ENCODE results near the gene YEATS4.

YEATS4 gene

DNA sequence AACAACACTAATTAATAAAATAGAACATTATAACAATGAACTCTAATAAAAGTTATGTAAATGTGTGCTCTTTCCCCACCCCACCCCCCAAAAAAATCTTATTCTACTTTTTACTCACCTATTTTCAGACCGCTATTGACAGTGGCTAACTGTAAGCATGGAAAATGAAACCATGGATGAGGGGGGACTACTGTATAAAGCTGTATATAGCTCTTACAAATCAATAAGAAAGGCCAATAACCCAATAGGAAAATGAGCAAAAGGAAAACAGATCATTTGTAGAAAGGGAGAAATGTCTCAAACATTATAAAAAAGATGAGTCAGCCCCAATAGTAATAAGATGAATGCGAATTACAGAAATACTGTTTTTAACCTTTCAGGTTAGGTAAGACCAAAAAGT lies 27.4 kb downstream of the YEATS4 start:
- H3K36me3 ChIP-seq (ENCODE audit: control insufficient read depth, insufficient read depth, low read length): no peaks in the 10 kb centered on the region; the same call in 1 of the 2 replicates
- DNase-seq (ENCODE audit: extremely low read depth, insufficient read length): no peak
- no peaks in the 10 kb centered on the region for H3K27me3 ChIP-seq (replicated peaks; ENCODE audit: control insufficient read depth, insufficient read depth, low read length)
- H3K4me3 ChIP-seq (replicated peaks; ENCODE audit: low read depth, low read length): no peak overlapping the region
- TF ChIP-seq, protein P1, sequence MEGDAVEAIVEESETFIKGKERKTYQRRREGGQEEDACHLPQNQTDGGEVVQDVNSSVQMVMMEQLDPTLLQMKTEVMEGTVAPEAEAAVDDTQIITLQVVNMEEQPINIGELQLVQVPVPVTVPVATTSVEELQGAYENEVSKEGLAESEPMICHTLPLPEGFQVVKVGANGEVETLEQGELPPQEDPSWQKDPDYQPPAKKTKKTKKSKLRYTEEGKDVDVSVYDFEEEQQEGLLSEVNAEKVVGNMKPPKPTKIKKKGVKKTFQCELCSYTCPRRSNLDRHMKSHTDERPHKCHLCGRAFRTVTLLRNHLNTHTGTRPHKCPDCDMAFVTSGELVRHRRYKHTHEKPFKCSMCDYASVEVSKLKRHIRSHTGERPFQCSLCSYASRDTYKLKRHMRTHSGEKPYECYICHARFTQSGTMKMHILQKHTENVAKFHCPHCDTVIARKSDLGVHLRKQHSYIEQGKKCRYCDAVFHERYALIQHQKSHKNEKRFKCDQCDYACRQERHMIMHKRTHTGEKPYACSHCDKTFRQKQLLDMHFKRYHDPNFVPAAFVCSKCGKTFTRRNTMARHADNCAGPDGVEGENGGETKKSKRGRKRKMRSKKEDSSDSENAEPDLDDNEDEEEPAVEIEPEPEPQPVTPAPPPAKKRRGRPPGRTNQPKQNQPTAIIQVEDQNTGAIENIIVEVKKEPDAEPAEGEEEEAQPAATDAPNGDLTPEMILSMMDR (IDR thresholded peaks at IDR 0.05; ENCODE audit: insufficient read depth, low read length, poor library complexity, severe bottlenecking): no peak

DNA sequence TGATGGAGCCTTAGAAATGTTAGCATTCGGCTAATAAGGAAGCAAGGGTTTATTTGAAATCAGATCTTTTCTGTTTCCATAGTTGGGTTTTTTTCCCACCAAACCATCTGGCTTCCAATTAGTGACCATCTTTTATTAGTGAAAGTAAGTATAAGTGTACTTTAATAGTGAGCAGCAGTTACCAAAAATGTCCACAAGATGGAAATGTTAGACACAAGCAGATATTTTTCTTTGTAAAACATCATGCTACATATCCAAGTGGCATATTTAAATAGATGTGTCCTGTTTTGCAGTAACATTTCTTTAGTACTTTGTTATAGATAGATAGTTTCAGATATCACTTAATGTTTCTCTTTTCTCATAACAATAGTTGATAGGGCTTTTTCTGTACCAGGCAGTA lies 28.8 kb downstream of the YEATS4 start:
- H3K27me3 ChIP-seq (replicated peaks; ENCODE audit: control insufficient read depth, insufficient read depth, low read length): no peaks in the 10 kb centered on the region
- TF ChIP-seq, protein P1 (IDR thresholded peaks at IDR 0.05; ENCODE audit: insufficient read depth, low read length, poor library complexity, severe bottlenecking): peak; percentile 44
- H3K36me3 ChIP-seq (ENCODE audit: control insufficient read depth, insufficient read depth, low read length): no peaks in the 10 kb centered on the region
- H3K4me3 ChIP-seq (replicated peaks; ENCODE audit: low read depth, low read length): no peak overlapping the region
- peak; percentile 7 for DNase-seq (ENCODE audit: extremely low read depth, insufficient read length)

DNA sequence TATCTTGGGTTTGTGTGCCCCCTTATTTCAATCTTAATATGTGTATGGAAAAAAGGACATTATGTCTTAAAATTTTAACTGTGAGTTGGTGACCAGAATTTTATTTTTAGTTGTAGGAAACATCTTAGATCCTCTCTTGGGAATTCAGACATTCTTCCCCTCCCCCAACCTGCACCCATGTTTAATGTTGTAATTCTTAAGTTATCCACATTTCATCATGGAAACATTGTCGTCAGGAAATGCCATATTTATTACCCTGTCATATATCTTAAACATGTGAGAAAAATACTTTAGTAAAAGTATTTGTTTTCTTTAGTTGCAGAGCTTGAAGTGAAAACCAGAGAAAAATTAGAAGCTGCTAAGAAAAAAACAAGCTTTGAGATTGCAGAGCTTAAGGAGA lies 30.3 kb downstream of the YEATS4 start:
- Histone ChIP-seq H3K27me3 (replicated peaks; ENCODE audit: control insufficient read depth, insufficient read depth, low read length) (no peaks in the 10 kb centered on the region), H3K4me3 (replicated peaks; ENCODE audit: low read depth, low read length) (no peak overlapping the region), H3K36me3 (ENCODE audit: control insufficient read depth, insufficient read depth, low read length) (no peaks in the 10 kb centered on the region)
- no peak for DNase-seq (ENCODE audit: extremely low read depth, insufficient read length)
- TF ChIP-seq, protein P1 (IDR thresholded peaks at IDR 0.05; ENCODE audit: insufficient read depth, low read length, poor library complexity, severe bottlenecking): no peak

DNA sequence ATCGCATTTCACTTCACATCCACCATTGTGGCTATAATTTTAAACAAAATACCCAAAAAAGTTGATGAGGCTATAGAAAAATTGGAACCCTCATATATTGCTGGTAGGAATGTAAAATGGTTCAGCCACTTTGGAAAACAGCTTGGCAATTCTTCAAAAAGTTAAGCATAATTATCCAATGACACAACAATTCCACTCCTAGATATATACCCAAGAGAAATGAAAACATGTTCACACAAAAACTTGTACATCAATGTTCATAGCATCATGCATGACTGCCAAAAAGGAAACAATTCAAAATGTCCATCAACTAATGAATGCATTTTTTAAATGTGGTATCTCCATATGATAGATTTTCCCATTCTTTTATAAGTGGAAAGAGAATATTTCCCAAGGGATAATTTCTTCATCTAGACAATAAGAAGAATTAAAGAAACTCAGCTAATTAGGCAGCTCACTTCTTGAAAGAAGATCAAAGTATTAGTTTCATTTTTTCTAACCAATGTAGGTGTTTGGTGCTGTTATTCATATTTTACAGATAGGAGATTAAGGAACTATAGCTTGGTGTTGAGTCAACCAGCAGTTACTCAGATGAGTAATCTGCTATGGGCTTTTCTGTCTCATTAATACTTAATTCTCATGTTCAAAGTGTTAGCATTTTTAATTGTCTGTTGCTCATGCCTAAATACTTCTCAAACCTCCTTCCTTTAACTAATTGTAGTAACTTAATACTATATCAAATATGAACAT lies 32.8 kb downstream of the YEATS4 start:
- Histone ChIP-seq H3K4me3 (replicated peaks; ENCODE audit: low read depth, low read length) (no peak overlapping the region), H3K27me3 (replicated peaks; ENCODE audit: control insufficient read depth, insufficient read depth, low read length) (no peaks in the 10 kb centered on the region), H3K36me3 (ENCODE audit: control insufficient read depth, insufficient read depth, low read length) (no peaks in the 10 kb centered on the region)
- TF ChIP-seq, protein P1 (IDR thresholded peaks at IDR 0.05; ENCODE audit: insufficient read depth, low read length, poor library complexity, severe bottlenecking): no peak
- DNase-seq (ENCODE audit: extremely low read depth, insufficient read length): peak; percentile 25

DNA sequence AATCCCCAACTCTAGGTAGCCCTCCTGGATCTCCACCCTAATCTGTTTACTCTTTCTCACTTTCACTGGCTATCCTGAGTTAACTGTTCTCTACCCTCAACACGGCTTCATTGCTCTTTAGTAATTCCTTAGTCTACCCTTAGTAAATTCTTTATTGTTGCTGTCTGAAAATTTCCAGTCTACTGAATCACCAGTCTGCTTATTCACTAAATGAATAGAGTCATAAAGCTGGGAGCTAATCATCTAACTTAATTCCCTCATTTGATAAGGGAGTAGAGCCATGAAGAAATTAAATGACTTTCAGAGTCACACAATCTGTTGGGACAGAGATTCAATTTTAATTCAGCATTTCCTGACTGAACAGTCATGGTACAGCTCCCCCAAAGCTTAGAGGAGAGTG lies 36.5 kb downstream of the YEATS4 start:
- Histone ChIP-seq H3K4me3 (replicated peaks; ENCODE audit: low read depth, low read length) (no peak overlapping the region), H3K36me3 (ENCODE audit: control insufficient read depth, insufficient read depth, low read length) (no peaks in the 10 kb centered on the region), H3K27me3 (replicated peaks; ENCODE audit: control insufficient read depth, insufficient read depth, low read length) (no peaks in the 10 kb centered on the region)
- TF ChIP-seq, protein P1 (IDR thresholded peaks at IDR 0.05; ENCODE audit: insufficient read depth, low read length, poor library complexity, severe bottlenecking): no peak
- no peak for DNase-seq (ENCODE audit: extremely low read depth, insufficient read length)

All from GM06990 (cell line).